SU-DHL-6 (cell line): ENCODE results near the gene PLSCR3.

Source experiments
- H2AFZ ChIP-seq: fragments of 200-600 bp; sonication (generic); 2 replicates; pipeline ENCODE4 v1.6.1; 2014; ENCODE audit warnings: low read depth, mild to moderate bottlenecking, moderate library complexity, mixed read lengths, antibody characterized with exemption, low read length; ENCODE audit not compliant: severe bottlenecking
- H3F3A ChIP-seq: fragments of 200-600 bp; shearing (Covaris generic); 2 replicates; pipeline ENCODE4 v1.6.0; 2016; ENCODE audit warnings: antibody characterized with exemption, mild to moderate bottlenecking; ENCODE audit not compliant: insufficient read depth
- H3K27ac ChIP-seq: fragments of 200-600 bp; sonication (generic); 2 replicates; pipeline ENCODE4 v1.5.1; 2016; ENCODE audit warnings: low read depth, mild to moderate bottlenecking, low read length, moderate library complexity, mixed read lengths
- H3K27me3 ChIP-seq: fragments of 200-600 bp; sonication (generic), shearing (Covaris generic); 2 replicates; pipeline ENCODE4 v1.6.0; 2014; ENCODE audit warnings: mild to moderate bottlenecking, low read length
- H3K36me3 ChIP-seq: fragments of 200-600 bp; sonication (generic); 2 replicates; pipeline ENCODE4 v1.6.1; 2014; ENCODE audit warnings: mild to moderate bottlenecking, low read length, mixed read lengths
- H3K4me2 ChIP-seq: fragments of 300-600, 200-600 bp; shearing (Covaris generic), sonication (generic); 2 replicates; pipeline ENCODE4 v1.6.0; 2014; ENCODE audit warnings: low read length, low read depth, mild to moderate bottlenecking; ENCODE audit not compliant: poor library complexity, severe bottlenecking
- H3K4me3 ChIP-seq: fragments of 200-600 bp; sonication (generic); 2 replicates; pipeline ENCODE4 v1.5.1; 2014; ENCODE audit warnings: antibody characterized with exemption, low read length, mild to moderate bottlenecking, mixed read lengths; ENCODE audit not compliant: insufficient read depth, poor library complexity, severe bottlenecking
- H3K79me2 ChIP-seq: fragments of 200-600 bp; sonication (generic); 2 replicates; pipeline ENCODE4 v1.6.1; 2014; ENCODE audit warnings: mild to moderate bottlenecking, low read length, moderate library complexity; ENCODE audit not compliant: insufficient read depth
- H3K9ac ChIP-seq: fragments of 200-600 bp; sonication (generic); 2 replicates; pipeline ENCODE4 v1.7.0; 2014; ENCODE audit warnings: mild to moderate bottlenecking, low read length
- H3K9me2 ChIP-seq: fragments of 200-600 bp; sonication (generic); replicated peaks from 2 replicates; pipeline ENCODE4 v1.6.1; 2014; ENCODE audit warnings: low read length; ENCODE audit not compliant: insufficient read depth
- H3K9me3 ChIP-seq: fragments of 200-600 bp; sonication (generic); 2 replicates; pipeline ENCODE4 v1.6.1; 2014; ENCODE audit warnings: low read length, mixed read lengths; ENCODE audit not compliant: insufficient read depth
- H4K20me1 ChIP-seq: fragments of 200-600 bp; sonication (generic); 2 replicates; pipeline ENCODE4 v1.6.1; 2014; ENCODE audit warnings: low read depth, mild to moderate bottlenecking, antibody characterized with exemption, low read length, moderate library complexity, mixed read lengths
- EZH2phosphoT487 ChIP-seq: fragments of 200-600 bp; sonication (generic), shearing (Covaris generic); conservative IDR thresholded peaks from 2 replicates; pipeline ENCODE4 v1.6.1; 2018; ENCODE audit warnings: mild to moderate bottlenecking, antibody characterized with exemption, low read length, moderate library complexity, mixed read lengths
- TF ChIP-seq, protein P1 (sequence below): fragments of 200-600 bp; sonication (generic); IDR thresholded peaks from one replicate; pipeline ENCODE4 v1.5.1; 2017; ENCODE audit warnings: antibody characterized with exemption, mild to moderate bottlenecking, low read length, moderate library complexity; ENCODE audit not compliant: insufficient read depth, poor library complexity, severe bottlenecking

The PLSCR3 gene

DNA sequence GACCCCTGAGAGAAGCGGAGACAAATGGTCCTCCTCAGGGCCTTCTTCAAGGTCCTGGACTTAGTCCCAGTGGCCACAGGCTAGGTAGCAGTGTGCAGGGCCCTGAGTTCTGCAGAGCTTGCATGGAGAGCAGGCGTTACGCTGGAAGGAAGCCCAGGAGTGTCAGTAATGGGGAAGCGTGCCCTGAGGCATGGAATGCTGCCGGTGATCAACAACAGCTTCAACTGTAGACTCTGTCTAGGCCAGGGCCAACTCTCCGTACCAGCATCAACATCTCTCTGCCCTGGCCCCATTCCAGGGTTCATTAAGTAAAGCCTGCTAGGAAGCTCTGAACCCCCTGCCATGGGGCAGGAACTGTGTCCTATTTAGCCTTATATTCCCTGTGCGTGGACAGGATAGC, 14.0 kb downstream of the PLSCR3 start:
- no peak overlapping the region for H3K4me2 ChIP-seq
- H3K9me3 ChIP-seq: peaks cover 9% of the 10 kb centered on the region; the same call in 1 of the 2 replicates
- no peak for TF ChIP-seq EZH2phosphoT487
- TF ChIP-seq, protein P1, sequence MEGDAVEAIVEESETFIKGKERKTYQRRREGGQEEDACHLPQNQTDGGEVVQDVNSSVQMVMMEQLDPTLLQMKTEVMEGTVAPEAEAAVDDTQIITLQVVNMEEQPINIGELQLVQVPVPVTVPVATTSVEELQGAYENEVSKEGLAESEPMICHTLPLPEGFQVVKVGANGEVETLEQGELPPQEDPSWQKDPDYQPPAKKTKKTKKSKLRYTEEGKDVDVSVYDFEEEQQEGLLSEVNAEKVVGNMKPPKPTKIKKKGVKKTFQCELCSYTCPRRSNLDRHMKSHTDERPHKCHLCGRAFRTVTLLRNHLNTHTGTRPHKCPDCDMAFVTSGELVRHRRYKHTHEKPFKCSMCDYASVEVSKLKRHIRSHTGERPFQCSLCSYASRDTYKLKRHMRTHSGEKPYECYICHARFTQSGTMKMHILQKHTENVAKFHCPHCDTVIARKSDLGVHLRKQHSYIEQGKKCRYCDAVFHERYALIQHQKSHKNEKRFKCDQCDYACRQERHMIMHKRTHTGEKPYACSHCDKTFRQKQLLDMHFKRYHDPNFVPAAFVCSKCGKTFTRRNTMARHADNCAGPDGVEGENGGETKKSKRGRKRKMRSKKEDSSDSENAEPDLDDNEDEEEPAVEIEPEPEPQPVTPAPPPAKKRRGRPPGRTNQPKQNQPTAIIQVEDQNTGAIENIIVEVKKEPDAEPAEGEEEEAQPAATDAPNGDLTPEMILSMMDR: no peak
- H3F3A ChIP-seq: no peaks in the 10 kb centered on the region
- H3K36me3 ChIP-seq: no peaks in the 10 kb centered on the region
- no peak overlapping the region for H3K27ac ChIP-seq
- no peaks in the 10 kb centered on the region for H4K20me1 ChIP-seq
- H2AFZ ChIP-seq: no peak overlapping the region
- no peak overlapping the region for H3K4me3 ChIP-seq
- H3K27me3 ChIP-seq: no peaks in the 10 kb centered on the region
- H3K9me2 ChIP-seq: no peaks in the 10 kb centered on the region
- no peaks in the 10 kb centered on the region for H3K79me2 ChIP-seq
- H3K9ac ChIP-seq: no peak overlapping the region

DNA sequence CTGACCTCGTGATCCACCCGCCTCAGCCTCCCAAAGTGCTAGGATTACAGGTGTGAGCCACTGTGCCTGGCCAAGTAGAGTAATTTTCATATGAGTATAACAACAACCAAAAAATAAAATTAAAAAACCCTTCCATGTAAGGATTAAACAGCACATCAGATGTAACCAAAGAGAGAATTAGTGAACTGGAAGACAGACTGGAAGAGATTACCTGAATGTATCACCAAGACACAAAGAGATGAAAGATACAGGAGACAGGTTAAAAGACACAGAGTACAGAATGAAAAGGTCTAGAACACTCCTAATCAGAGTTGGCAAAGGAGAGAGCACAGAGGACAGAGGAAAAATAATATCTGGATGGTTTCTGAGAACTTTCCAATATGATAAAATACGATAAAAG, 15.2 kb downstream of the PLSCR3 start:
- H4K20me1 ChIP-seq: no peaks in the 10 kb centered on the region
- H3K27ac ChIP-seq: no peak overlapping the region
- peaks cover 9% of the 10 kb centered on the region; the same call in 1 of the 2 replicates for H3K9me3 ChIP-seq
- no peak overlapping the region for H3K4me3 ChIP-seq
- no peaks in the 10 kb centered on the region for H3K79me2 ChIP-seq
- H3K9me2 ChIP-seq: no peaks in the 10 kb centered on the region
- no peaks in the 10 kb centered on the region for H3F3A ChIP-seq
- no peaks in the 10 kb centered on the region for H3K27me3 ChIP-seq
- H2AFZ ChIP-seq: no peak overlapping the region
- no peak overlapping the region for H3K9ac ChIP-seq
- no peaks in the 10 kb centered on the region for H3K36me3 ChIP-seq
- H3K4me2 ChIP-seq: no peak overlapping the region
- TF ChIP-seq, protein P1: no peak
- TF ChIP-seq EZH2phosphoT487: no peak

DNA sequence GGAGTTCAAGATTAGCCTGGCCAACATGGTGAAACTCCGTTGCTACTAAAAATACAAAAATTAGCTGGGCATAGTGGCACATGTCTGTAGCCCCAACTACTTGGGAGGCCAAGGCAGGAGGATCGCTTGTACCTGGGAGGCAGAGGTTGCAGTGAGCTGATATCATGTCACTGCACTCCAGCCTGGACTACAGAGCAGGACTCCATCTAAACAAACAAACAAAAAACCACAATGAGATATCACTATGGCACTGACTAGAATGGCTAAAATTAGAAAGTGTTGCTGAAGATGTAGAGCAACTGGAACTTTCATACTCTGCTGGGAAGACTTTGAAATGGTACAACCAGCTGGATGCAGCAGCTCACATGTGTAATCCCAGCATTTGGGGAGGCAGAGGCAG, 20.0 kb downstream of the PLSCR3 start:
- no peak overlapping the region for H3K9ac ChIP-seq
- no peaks in the 10 kb centered on the region for H3F3A ChIP-seq
- H3K9me3 ChIP-seq: 0 out of 2 replicates have a peak, but pooled peaks cover 4% of the 10 kb centered on the region
- H3K27ac ChIP-seq: no peak overlapping the region
- no peak overlapping the region for H2AFZ ChIP-seq
- no peaks in the 10 kb centered on the region for H4K20me1 ChIP-seq
- no peaks in the 10 kb centered on the region for H3K36me3 ChIP-seq
- H3K9me2 ChIP-seq: no peaks in the 10 kb centered on the region
- no peaks in the 10 kb centered on the region for H3K27me3 ChIP-seq
- TF ChIP-seq, protein P1: no peak
- no peak for TF ChIP-seq EZH2phosphoT487
- H3K4me2 ChIP-seq: no peak overlapping the region
- H3K79me2 ChIP-seq: no peaks in the 10 kb centered on the region
- H3K4me3 ChIP-seq: no peak overlapping the region
